K562 (cell line): Measurements from ENCODE around the gene KMT2C. TPM values are rescaled to one million over a fixed set of nuclear protein-coding genes. Genes with fewer than 3 reads are reported as not detected.

Experiments used
- BDP1 ChIP-seq: IDR thresholded peaks from 3 replicates; pipeline ENCODE4 v1.6.1; 2011; ENCODE audit not compliant: insufficient read length, insufficient read depth
- CCNT2 ChIP-seq: IDR thresholded peaks from 2 replicates; pipeline ENCODE4 v1.6.1; 2011; ENCODE audit warnings: borderline replicate concordance, low read depth, mild to moderate bottlenecking, moderate library complexity, mixed read lengths, low read length; ENCODE audit not compliant: insufficient read length; ENCODE audit errors: extremely low read depth
- CTCF ChIP-seq, 3 experiments: IDR thresholded peaks in 2 of 3; conservative IDR thresholded peaks in 1 of 3; 2 replicates each; pipeline ENCODE4 v1.5.1; 2011 to 2012; ENCODE audit warnings: low read length in 3 of 3, mild to moderate bottlenecking in 3 of 3, control low read depth in 2 of 3, improper control_type of control experiment in 1 of 3, inconsistent platforms in 1 of 3, low read depth in 1 of 3, mixed read lengths in 1 of 3, moderate library complexity in 1 of 3; ENCODE audit not compliant: insufficient read depth in 2 of 3
- E2F3 ChIP-seq: fragments of 250-450 bp; sonication (Bioruptor Pico); IDR thresholded peaks from 2 replicates; pipeline ENCODE4 v1.4.0; 2020; ENCODE audit warnings: mild to moderate bottlenecking
- ELF2 ChIP-seq: fragments of 250-450 bp; sonication (Bioruptor Pico); IDR thresholded peaks from 2 replicates; pipeline ENCODE4 v1.5.0; 2021; ENCODE audit warnings: mild to moderate bottlenecking
- ETV6 ChIP-seq, 3 experiments: fragments of 150-350 bp in 1 of 3; sonication (generic) in 1 of 3; formaldehyde crosslinking in 1 of 3; IDR thresholded peaks; 2 replicates each; pipeline versions ENCODE4 v1.6.1 to v1.8.0; 2014 to 2022; ENCODE audit warnings: borderline replicate concordance in 2 of 3, low read depth in 2 of 3, antibody characterized with exemption in 1 of 3, low read length in 1 of 3, mild to moderate bottlenecking in 1 of 3, missing genetic modification reagents in 1 of 3
- FUS ChIP-seq: fragments of 200-400 bp; formaldehyde crosslinking; optimal IDR thresholded peaks from 2 replicates; pipeline ENCODE3; 2017; ENCODE audit warnings: low read depth, low read length
- KDM2B ChIP-seq: fragments of 250-450 bp; sonication (Bioruptor Pico); IDR thresholded peaks from 2 replicates; pipeline ENCODE4 v1.8.0; 2021; ENCODE audit warnings: mild to moderate bottlenecking, moderate library complexity
- MAFF ChIP-seq: IDR thresholded peaks from 2 replicates; pipeline ENCODE4 v1.6.1; 2012; ENCODE audit warnings: low read length, improper control_type of control experiment
- MCM3 ChIP-seq: fragments of 450-650 bp; IDR thresholded peaks from 2 replicates; pipeline ENCODE4 v1.6.1; 2016
- MXI1 ChIP-seq: IDR thresholded peaks from 2 replicates; pipeline ENCODE4 v1.6.1; 2011; ENCODE audit warnings: low read depth, mild to moderate bottlenecking, improper control_type of control experiment, low read length
- NFATC3 ChIP-seq: fragments of 450-650 bp; IDR thresholded peaks from 2 replicates; pipeline ENCODE4 v1.6.1; 2017; ENCODE audit warnings: mild to moderate bottlenecking
- POLR2H ChIP-seq: IDR thresholded peaks from 2 replicates; pipeline ENCODE4 v1.6.1; 2016; ENCODE audit warnings: missing genetic modification characterization, low read depth, mild to moderate bottlenecking, control low read depth, missing compliant biosample characterization, moderate library complexity
- SREBF1 ChIP-seq: fragments of 150-350 bp; IDR thresholded peaks from 2 replicates; pipeline ENCODE4 v1.6.1; 2014; ENCODE audit warnings: antibody characterized with exemption, low read depth, low read length, borderline replicate concordance
- TSC22D4 ChIP-seq: fragments of 450-650 bp; IDR thresholded peaks from 2 replicates; pipeline ENCODE4 v1.6.1; 2016; ENCODE audit warnings: missing genetic modification characterization, missing biosample characterization, control low read depth
- ZBTB5 ChIP-seq: fragments of 450-650 bp; IDR thresholded peaks from 2 replicates; pipeline ENCODE4 v1.6.1; 2017; ENCODE audit warnings: antibody characterized with exemption
- ZFX ChIP-seq: sonication (generic); formaldehyde crosslinking; IDR thresholded peaks from 2 replicates; pipeline ENCODE4 v1.8.0; 2022; ENCODE audit warnings: mild to moderate bottlenecking, missing genetic modification reagents, moderate library complexity
- ZMIZ1 ChIP-seq, 2 experiments: fragments of 150-350 bp in 1 of 2; IDR thresholded peaks; 2 replicates each; pipeline ENCODE4 v1.6.1; 2012 to 2016; ENCODE audit warnings: low read depth in 2 of 2, low read length in 2 of 2, mild to moderate bottlenecking in 1 of 2, moderate library complexity in 1 of 2
- ZNF436 ChIP-seq: fragments of 250-450, 450-650 bp; sonication (Bioruptor Pico); formaldehyde crosslinking; IDR thresholded peaks from 2 replicates; pipeline ENCODE4 v1.7.0; 2020; ENCODE audit warnings: mild to moderate bottlenecking
- ZSCAN29 ChIP-seq: fragments of 450-650 bp; IDR thresholded peaks from 2 replicates; pipeline ENCODE4 v1.6.1; 2017
- ZZZ3 ChIP-seq: fragments of 450-650 bp; IDR thresholded peaks from 2 replicates; pipeline ENCODE4 v1.6.1; 2016; ENCODE audit warnings: antibody characterized with exemption, mild to moderate bottlenecking, moderate library complexity
- polyA plus RNA-seq, 8 experiments: library from polyadenylated mRNA; depleted of rRNA in 4 of 8; stranded (reverse) in 5 of 8; unstranded in 3 of 8; fragments of >200 nt; fragmentation: Nextera tagmentation in 2 of 8; fragmentation: Illumina TruSeq in 1 of 8; extraction: Ambion mirVana in 2 of 8; extraction: Trizol in 1 of 8; gene quantifications; 2 replicates each; pipeline versions ENCODE4 v1.2.1 to v1.2.3, GENCODE V29; 2011 to 2014; ENCODE audit warnings: inconsistent platforms in 1 of 8, missing spikeins in 1 of 8
- total RNA-seq, 7 experiments: library from RNA; depleted of rRNA in 6 of 7; stranded (reverse); fragments of >200 nt in 6 of 7; fragmentation: Illumina TruSeq in 2 of 7; extraction: Trizol in 2 of 7; gene quantifications; 2 replicates each; pipeline versions ENCODE4 v1.2.1 to v1.2.3, GENCODE V29; 2011 to 2021; ENCODE audit warnings: low replicate concordance in 1 of 7

Gene KMT2C
- total and polyA plus RNA-seq, 9 of the 15 experiments (the other 6 are each of a cell fraction or from before 2014, with no cell fraction given), result 4.9 to 67.8 (median 27.1) TPM

- peak in 2 of 3 experiments; percentile 12 to 24; a peak in 1 of 6 replicates for TF ChIP-seq CTCF (IDR thresholded peaks at IDR 0.05 in 2 of 3, conservative IDR thresholded peaks at IDR 0.05 in 1 of 3; ENCODE audit: insufficient read depth in 2 of 3, low read depth in 1 of 3, low read length in 3 of 3)
- no peak for TF ChIP-seq ELF2 (CRISPR knock-in tag)
- TF ChIP-seq ZMIZ1 (IDR thresholded peaks at IDR 0.05; ENCODE audit: low read depth in 2 of 2, low read length in 2 of 2), result peak in 1 of 2 experiments; percentile 76; a peak in 2 of 4 replicates
- TF ChIP-seq KDM2B (CRISPR knock-in tag), result peak; percentile 74; the same call in 1 of the 2 replicates
- no peak for TF ChIP-seq ZNF436
- peak; percentile 64; the same call in 1 of the 2 replicates for TF ChIP-seq MXI1
- TF ChIP-seq ETV6 (IDR thresholded peaks at IDR 0.05; ENCODE audit: borderline replicate concordance in 1 of 2, low read depth in 2 of 2, low read length in 1 of 2), result no peak
- TF ChIP-seq ETV6 (CRISPR knock-in tag; IDR thresholded peaks at IDR 0.05; ENCODE audit: borderline replicate concordance), result no peak; the same call in 1 of the 2 replicates
- no peak for TF ChIP-seq ZZZ3
- no peak for TF ChIP-seq NFATC3
- TF ChIP-seq FUS, result no peak
- no peak for TF ChIP-seq MCM3
- no peak for TF ChIP-seq POLR2H
- TF ChIP-seq CCNT2, result peak; percentile 93
- no peak for TF ChIP-seq BDP1
- no peak for TF ChIP-seq MAFF
- TF ChIP-seq SREBF1, result no peak
- no peak for TF ChIP-seq TSC22D4 (tag)
- peak; percentile 65; the same call in 1 of the 2 replicates for TF ChIP-seq ZSCAN29
- peak; percentile 86 for TF ChIP-seq ZFX (CRISPR knock-in tag)
- TF ChIP-seq ZBTB5, result no peak
- TF ChIP-seq E2F3, result peak; percentile 90
Measured at GRCh38 chr7:152436111-152436930, 518 bp upstream of the KMT2C start (continued).
